HG03520 (cell line): Measurements from ENCODE around the gene CES2.
"Not testable (repeated sequence)": the region's sequence is repeated elsewhere in the genome, so short reads cannot be mapped to it uniquely, and the experiment has no call there.

Source experiments
- ATAC-seq: cut with Tn5 transposase; IDR thresholded peaks from one replicate; pipeline ENCODE4 v1.9.1; 2021; ENCODE audit warnings: mild to moderate bottlenecking, moderate library complexity; ENCODE audit not compliant: unreplicated experiment

Gene CES2

DNA sequence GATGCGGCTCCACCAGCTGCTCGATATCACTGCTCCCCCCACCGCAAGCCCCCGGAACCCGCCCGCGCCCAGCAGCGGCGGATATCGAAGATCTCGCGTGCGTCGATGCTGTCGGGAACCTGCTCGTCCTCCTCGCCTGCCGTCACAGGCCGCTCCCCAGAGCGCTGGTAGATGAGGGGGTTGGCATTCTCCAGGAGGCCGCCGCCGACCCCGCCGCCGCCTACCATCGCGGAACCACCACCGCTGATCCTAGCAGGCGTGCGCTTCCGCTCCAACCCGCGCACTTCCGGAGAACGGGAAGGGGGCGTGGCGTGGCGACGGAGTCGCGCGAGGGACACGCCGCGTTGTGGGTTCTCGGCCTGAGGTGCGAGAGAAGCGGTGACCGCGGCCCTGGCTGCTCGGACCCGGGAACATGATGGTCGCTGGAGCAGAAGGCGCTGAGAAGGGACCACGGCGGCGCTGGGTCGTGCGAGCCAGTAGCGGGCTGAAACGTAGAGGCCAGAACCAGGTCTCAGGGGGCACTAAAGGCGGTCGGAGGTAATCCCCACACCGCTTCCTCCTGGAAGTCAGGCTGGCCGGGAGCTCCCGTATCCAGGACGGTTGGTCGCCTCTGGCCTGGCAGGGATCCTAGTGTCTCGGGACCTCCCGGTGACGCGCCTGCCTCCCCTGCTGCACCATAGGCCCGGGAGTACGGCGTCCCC lies 1.0 kb upstream of the CES2 start, which contains the start of gene CIAO2B:
TSS of gene CIAO2B (minus strand) at position 265 of the 701 bp plus-strand sequence. CDS start at position 227, 38 bp downstream.
- peak; percentile 64 for ATAC-seq

DNA sequence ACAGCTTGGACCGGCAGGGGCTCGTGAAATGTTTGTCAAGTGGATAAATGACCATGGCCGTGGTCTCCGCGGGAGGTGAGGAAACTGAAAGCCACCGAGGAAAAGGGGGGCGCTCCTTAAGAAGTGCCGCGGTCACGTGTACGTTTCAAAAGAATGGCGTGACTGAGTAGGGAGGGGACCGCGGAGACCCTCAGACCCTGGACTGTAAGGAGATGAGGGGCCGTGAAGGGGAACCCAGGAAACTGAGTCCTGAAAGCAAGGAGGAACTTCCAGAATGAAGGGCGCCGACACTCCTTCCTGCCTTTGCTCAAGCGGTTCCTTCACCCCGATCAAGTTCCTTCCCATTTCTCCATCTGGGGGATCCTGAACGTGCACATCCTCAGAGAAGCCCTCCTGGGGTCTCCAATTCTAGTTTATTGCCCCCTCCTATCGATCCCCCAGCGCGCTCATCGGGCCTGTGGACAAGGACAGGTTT lies 440 bp upstream of the CES2 start:
- peak; percentile 5 for ATAC-seq

- ATAC-seq: no peak
These were observed 1.1 kb downstream of the CES2 start for GRCh38 chr16:66936462-66936861.

DNA sequence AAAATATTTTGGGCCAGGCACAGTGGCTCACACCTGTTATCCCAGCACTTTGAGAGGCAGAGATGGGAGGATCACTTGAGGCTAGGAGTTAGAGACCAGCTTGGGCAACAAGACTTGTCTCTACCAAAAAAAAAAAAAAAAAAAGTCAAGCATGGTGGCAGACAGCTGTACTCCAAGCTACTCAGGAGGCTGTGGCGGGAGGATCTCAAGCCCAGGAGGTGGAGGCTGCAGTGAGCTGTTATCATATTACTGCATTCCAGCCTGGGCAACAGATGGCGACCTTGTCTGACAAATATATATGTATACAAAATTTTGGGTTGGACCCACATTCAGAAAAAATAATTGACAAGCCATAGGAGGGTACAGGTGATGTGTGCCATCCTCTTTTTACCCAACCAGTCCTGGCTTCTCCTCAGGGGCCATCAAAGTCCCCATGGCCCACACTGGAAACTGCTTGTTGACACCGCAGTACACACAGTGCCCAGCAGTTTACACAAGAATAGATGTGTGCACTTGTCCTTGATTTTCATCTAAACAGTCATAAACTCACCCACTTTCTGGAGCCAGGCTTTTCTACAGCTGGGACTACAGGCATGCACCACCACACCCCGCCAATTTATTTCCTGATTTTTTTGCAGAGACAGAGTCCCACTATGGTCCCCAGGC lies 1.7 kb downstream of the CES2 start:
- no peak for ATAC-seq

GRCh38 chr16:66937725-66938337 lies 2.5 kb downstream of the CES2 start:
- ATAC-seq: no peak

- no peak for ATAC-seq
These were observed 4.0 kb downstream of the CES2 start for GRCh38 chr16:66939366-66939765.

GRCh38 chr16:66940236-66940635 lies 4.9 kb downstream of the CES2 start:
- no peak for ATAC-seq

DNA sequence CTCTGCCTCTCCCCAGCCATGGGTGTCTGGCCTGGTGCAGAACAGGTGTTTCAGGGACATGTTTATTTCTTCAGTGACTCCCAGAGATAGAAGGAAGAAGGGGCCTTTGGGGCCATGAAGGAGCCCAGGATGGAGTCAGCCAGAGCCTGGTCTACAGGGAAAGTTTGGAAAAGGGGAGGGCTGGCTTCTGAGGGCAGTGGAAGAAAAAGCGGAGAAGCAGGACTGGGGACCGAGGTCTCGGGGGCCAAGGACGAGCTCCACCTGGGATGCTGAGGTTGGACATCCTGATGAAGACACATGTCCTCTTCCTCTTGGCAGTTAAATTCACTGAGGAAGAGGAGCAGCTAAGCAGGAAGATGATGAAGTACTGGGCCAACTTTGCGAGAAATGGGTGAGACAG lies 7.7 kb downstream of the CES2 start:
- ATAC-seq: no peak

GRCh38 chr16:66943426-66944053 lies 8.2 kb downstream of the CES2 start:
- ATAC-seq: no peak

DNA sequence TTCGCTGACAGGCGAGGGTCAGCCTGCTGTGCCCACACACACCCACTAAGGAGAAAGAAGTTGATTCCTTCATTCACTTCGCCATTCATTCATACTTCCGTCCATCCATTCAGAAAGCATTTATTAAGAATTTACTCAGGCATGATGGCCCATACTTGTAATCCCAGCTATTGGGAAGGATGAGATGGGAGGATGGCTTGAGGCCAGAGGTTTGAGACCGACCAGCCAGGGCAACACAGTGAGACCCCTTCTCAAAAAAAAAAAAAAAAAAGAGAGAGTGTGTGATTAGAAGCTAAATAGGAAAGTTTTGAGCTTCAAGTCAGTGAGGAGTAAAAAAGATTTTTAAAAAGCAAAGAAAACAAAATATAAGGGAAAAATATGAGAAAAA lies 8.7 kb downstream of the CES2 start:
- ATAC-seq: no peak

DNA sequence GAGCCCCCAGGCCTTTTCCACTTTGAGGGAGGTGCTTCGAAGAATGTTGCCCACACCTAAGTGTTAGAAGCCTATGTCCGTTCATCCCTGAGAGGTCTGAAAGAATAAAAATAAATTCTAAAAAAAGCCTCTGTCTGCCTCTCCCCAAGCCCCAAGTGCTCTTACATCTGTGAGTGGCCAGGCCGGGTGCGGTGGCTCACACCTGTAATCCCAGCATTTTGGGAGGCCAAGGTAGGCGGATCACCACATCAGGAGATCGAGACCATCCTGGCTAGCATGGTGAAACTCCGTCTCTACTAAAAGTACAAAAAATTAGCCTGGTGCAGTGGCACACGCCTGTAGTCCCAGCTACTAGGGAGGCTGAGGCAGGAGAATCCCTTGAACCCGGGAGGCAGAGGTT lies 9.7 kb downstream of the CES2 start:
- not testable (repeated sequence) for ATAC-seq

DNA sequence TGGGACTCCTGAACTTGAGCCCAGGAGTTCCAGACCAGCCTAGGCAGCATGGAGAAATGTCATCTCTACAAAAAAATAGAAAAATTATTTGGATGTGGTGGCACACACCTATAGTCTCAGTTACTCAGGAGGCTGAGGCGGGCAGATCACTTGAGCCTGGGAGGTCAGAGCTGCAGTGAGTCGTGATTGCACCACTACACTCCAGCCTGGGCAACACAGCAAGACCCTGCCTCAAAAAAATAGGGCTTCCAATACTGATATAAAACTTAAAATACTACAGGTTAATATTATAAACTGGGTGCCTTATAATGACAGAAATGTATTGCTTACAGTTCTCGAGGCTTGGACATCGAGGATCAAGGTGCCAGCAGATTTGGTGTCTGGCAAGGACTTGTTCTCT lies 10.6 kb downstream of the CES2 start:
- no peak for ATAC-seq

DNA sequence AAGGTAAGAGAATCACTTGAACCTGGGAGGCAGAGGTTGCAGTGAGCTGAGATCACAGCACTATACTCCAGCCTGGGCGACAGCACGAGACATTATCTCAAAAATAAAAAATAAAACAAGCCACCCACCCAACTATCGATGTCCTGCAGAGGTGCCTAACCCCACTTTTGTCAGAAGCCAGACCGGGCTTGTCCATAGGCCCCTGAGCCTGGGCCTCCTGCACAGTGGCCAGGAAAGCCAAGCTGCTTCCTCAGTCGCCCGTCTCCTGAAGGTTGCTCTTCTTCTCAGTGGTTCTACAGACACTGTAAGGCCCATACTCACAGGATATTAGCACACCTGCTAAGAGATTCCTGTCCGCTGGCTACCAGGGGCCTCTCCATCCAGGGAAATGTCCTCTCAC lies 11.2 kb downstream of the CES2 start:
- no peak for ATAC-seq

DNA sequence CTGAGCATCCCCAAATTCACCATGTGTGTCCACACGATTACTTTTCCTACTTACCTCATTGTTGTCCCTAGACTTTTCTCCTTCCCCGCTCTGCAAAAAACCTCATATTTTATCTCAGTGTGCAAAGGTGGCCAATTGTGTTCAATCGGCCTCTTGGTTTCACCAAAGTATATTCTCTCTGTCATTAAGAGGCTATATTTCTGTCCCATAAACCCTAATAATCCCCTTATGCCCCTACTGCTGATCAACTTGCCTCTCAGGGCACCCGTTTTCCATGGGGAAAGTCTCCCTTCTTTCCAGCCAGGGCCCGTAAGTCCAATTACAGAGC lies 11.6 kb downstream of the CES2 start:
- ATAC-seq: no peak

- peak; percentile 60 for ATAC-seq
These were observed 12.2 kb downstream of the CES2 start for GRCh38 chr16:66947302-66948065.

GRCh38 chr16:66948134-66948836 lies 13.0 kb downstream of the CES2 start:
- no peak for ATAC-seq

- ATAC-seq: no peak
These were observed 13.5 kb downstream of the CES2 start for GRCh38 chr16:66948837-66949225.

GRCh38 chr16:66949472-66949871 lies 14.2 kb downstream of the CES2 start:
- ATAC-seq: no peak

- no peak for ATAC-seq
These were observed 15.1 kb downstream of the CES2 start for GRCh38 chr16:66950437-66950836.
